NCI-H526 (cell line): ENCODE results near the gene STAT1.

Source experiments
- DNase-seq, 2 experiments: peaks; one replicate each; lab custom pipeline; 2025; lab: John Stamatoyannopoulos, UW

STAT1 gene

GRCh38 chr2:190959911-190960788 lies 53.8 kb downstream of the STAT1 start:
- no peak for DNase-seq

GRCh38 chr2:190953257-190953656 lies 60.7 kb downstream of the STAT1 start:
- no peak for DNase-seq

- no peak for DNase-seq
Observed at GRCh38 chr2:190950566-190950991, 63.4 kb downstream of the STAT1 start.

DNA sequence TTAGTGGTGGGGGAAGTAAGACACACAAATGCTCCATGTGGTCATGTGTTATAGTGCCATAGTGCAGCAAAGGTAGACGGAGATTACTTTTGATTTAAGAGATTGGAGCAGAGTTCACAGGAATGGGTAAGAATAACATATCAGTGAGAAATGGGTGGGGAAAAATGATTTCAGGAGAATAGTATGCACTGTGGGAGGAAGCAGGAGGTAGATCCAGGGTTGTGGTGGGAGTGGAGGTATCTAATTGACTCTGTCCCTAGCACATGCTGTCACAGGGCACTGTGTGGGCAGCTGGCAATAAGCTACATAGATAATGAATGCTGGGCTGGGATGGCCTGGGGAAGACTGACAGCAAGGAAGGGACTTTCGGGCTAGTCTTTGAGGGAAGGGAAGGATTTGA lies 65.3 kb downstream of the STAT1 start:
- DNase-seq, result no peak

DNA sequence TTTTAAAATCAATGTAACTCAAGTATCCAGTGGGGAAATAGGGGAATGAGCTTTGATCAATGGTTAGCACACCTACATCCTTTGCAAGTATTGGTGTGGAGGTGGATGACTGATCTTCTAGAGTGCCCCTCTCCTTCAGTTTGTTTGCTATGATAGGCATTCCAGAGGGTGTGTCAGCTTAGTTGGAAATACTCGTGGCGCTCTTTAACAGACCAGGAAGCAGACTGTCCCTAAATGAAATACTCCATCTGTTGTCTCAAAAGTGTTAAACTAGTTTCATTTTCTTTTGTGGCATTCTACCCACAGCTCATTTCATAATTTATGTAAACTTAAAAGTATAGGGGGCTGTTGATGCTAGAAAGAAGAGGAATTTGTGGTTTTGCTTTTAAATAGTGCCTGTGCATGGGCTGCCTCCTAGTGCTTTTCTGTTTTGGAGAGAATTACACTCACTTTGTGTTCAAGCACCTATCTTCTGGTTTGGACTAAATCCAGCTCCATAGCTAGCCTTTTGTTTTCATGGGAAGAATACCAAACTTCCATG lies 66.2 kb downstream of the STAT1 start:
- DNase-seq, result no peak

- DNase-seq, result no peak
Observed at GRCh38 chr2:190947141-190947540, 66.8 kb downstream of the STAT1 start.

- no peak for DNase-seq
Observed at GRCh38 chr2:190943706-190944105, 70.3 kb downstream of the STAT1 start.

GRCh38 chr2:190942697-190943096 lies 71.3 kb downstream of the STAT1 start:
- DNase-seq, result no peak

GRCh38 chr2:190941571-190941970 lies 72.4 kb downstream of the STAT1 start:
- no peak for DNase-seq

DNA sequence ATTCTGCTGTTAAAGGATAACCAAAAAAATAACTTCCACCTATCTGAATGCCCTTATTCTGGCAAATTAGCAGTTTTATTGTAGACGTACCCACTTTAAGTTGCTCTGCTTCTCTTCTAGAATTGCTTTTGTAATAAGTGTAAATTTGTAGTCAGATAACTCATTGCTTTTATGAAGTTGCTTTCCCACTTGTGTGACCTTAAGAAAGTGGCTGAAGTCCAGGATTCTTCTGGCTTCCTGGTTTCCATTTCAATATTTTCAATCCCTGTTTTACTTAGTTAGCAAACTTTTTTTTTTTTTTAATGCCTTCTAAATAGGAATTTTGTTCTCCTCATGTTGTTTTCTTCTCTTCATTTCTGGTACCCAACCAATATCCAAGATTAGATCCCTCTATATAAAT lies 73.5 kb downstream of the STAT1 start:
- no peak for DNase-seq

- DNase-seq, result no peak
Observed at GRCh38 chr2:190938771-190939335, 75.1 kb downstream of the STAT1 start.

DNA sequence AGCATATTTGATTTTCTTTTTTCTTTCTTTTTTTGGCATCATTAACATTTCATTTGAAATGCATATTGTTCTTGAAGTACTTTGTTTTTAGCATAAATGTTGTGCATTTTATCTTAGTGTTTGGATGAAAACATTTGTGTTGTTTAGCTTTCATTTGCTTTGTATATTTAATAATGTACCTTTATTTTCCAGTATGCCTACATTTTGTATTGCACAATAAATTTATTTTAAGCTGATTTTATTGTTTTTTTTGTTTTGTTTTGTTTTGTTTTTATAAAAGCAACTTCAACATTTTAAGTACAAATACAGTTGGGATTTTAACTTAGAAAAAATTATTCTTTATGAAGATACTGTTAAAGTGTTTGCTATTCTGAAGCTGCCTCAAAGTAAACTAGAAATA lies 78.9 kb downstream of the STAT1 start:
- DNase-seq, result no peak

- no peak for DNase-seq
Observed at GRCh38 chr2:190933361-190933760, 80.6 kb downstream of the STAT1 start.

DNA sequence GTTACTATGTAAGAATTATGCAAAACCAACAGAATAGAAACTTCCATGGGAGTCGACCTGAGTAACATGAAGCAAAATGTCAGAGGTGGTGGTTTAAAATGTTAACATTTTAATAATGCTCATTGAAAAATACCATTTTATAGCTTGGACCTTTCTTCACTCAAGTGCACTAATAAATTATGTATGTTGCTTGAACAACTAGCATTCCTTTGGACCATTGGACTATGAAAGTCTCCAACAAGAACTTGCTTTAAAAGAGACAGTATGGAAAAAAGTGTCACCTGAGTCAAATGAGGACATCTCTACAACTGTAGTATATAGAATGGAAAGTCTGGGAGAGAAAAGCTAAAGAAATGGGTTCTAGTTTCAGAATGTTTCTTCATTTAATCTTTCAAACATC lies 81.5 kb downstream of the STAT1 start:
- DNase-seq, result no peak

GRCh38 chr2:190930411-190930810 lies 83.6 kb downstream of the STAT1 start:
- no peak for DNase-seq

- no peak for DNase-seq
Observed at GRCh38 chr2:190929919-190930318, 84.1 kb downstream of the STAT1 start.

DNA sequence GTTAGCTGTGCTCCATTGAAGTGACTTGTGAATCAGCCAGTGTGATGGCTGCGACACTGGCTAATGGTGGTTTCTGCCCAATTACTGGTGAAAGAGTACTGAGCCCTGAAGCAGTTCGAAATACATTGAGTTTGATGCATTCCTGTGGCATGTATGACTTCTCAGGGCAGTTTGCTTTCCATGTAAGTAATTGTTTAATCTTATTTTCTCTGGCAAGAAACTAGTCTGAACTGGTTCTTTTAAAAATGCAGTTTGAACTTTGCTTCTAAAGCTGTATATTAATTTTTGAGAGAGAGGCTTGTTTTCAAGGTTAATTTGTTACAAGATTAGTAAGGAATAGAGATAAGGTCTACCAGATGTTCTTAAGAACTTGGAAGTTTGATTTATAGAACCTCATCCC lies 86.7 kb downstream of the STAT1 start:
- DNase-seq, result no peak

- no peak for DNase-seq
Observed at GRCh38 chr2:190922376-190922775, 91.6 kb downstream of the STAT1 start.

DNA sequence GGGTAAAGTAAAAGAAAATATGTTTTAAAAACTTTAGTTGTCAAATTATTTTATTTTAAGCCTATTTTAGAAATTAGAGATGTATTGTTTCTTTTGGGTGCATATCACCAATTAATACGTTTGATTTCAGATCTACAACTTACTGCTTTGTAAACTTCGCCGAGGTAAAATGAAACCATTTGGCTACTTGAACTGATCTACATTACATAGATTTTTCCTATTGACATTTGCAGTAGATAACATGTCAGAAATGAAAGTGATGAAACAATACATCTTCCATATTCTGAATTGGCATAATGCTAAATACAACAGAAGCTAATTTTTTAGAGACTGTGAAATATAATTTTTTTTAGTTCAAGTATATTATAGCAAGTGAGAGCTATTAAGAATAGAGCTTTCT lies 93.9 kb downstream of the STAT1 start:
- DNase-seq, result no peak
